GM18505 (cell line): Measurements from ENCODE around the gene TRPM7.

Experiments used
- ATAC-seq: cut with Tn5 transposase; IDR thresholded peaks from one replicate; pipeline ENCODE4 v1.9.1; 2021; ENCODE audit not compliant: unreplicated experiment
- POLR2A ChIP-seq: IDR thresholded peaks from 4 replicates; pipeline ENCODE4 v1.6.1; 2011; ENCODE audit warnings: borderline replicate concordance; ENCODE audit not compliant: insufficient read depth, insufficient read length; ENCODE audit errors: extremely low read depth

Gene TRPM7

DNA sequence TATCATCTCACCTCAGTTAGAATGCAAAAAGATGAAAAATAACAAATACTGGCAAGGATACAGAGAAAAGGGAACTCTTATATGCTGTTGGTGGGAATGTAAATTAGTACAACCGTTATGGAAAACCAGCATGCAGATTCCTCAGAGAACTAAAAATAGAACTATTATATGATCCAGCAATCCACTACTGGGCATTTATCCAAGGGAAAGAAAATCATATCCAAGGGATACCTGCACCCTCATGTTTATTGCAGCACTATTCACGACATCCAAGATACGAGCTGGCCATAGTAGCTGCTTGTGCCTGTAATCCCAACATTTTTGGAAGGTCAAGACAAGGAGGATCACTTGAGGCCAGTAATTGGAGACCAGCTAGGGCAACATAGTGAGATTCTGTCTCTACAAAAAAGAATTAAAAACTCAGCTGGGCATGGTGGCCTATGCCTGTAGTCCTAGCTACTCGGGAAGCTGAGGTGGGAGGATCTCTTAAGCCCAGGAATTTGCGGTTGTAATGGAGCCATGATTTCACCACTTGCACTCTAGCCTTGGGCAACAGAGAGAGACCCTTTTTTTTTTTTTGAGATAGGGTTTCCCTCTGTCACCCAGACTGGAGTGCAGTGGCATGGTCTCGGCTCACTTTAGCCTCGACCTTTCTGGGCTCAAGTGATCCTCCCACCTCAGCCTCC is 166.7 kb downstream of the TRPM7 start:
- TF ChIP-seq POLR2A: no peak
- ATAC-seq: no peak

DNA sequence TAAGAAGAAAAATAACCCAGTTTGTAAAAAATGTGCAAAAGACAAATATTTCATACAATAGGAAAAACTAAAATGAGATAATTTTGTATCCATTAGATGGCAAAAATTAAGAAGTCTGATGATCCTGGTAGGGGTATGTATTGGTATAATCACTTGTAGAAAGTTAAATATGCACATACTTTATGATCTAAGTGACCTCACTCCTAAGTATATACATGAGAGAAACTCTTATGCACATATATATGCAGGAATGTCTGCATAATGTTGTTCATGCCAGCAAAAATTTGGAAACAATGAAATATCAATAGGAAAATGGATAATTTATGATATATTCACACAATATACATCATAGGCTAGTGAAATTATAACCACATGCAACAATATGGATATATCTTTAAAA is 173.6 kb downstream of the TRPM7 start:
- no peak for ATAC-seq
- TF ChIP-seq POLR2A: no peak
